Mammary epithelial cell (primary cell): ENCODE results near the gene NTSR2.

Experiments used
- CTCF ChIP-seq, 2 donors: IDR thresholded peaks in 1 of 2; conservative IDR thresholded peaks in 1 of 2; 2 replicates each; pipeline ENCODE4 v1.5.1; 2011 to 2012; ENCODE audit warnings: inconsistent platforms in 2 of 2, low read length in 2 of 2, mild to moderate bottlenecking in 2 of 2, control low read depth in 1 of 2, low read depth in 1 of 2; ENCODE audit not compliant: insufficient read depth in 1 of 2; ENCODE audit errors: extremely low read depth in 1 of 2
- EZH2 ChIP-seq: IDR thresholded peaks from 2 replicates; pipeline ENCODE4 v1.6.1; 2012; ENCODE audit warnings: low read length, inconsistent platforms, borderline replicate concordance

GRCh38 chr2:11676640-11677039 lies 6.6 kb upstream of the NTSR2 start:
- no peak for TF ChIP-seq CTCF (conservative IDR thresholded peaks at IDR 0.05 in 1 of 2, IDR thresholded peaks at IDR 0.05 in 1 of 2; ENCODE audit: extremely low read depth in 1 of 2, insufficient read depth in 1 of 2, low read depth in 1 of 2, low read length in 2 of 2)
- no peak for TF ChIP-seq EZH2
